Measurements from ENCODE around the gene ABTB2. TPM values are rescaled to one million over a fixed set of nuclear protein-coding genes. Genes with fewer than 3 reads are reported as not detected.

Gene ABTB2
- total RNA-seq, 2 experiments from 2014 or later: 2.4 to 2.5 TPM

GRCh38 chr11:34264303-34265110 is 93.3 kb downstream of the ABTB2 start:
- CTCF ChIA-PET: interaction anchor here (1.2 kb wide), 1 partner anchor 90 kb away, joined by 7 read pairs; no protein-coding TSS in a partner anchor
- H3K27me3 Mint-ChIP-seq: no peaks in the 10 kb centered on the region
- no peak for TF ChIP-seq CTCF (IDR thresholded peaks at IDR 0.05)
- intact Hi-C loops (cut with micrococcal nuclease): no loop called here
- ATAC-seq (no peak), DNase-seq (no peak)
- no peaks in the 10 kb centered on the region for H3K36me3 Mint-ChIP-seq (ENCODE audit: low read depth)
- no peaks in the 10 kb centered on the region for H3K9me3 Mint-ChIP-seq
- POLR2A ChIA-PET: interaction anchor here (0.6 to 1.4 kb wide), 2 partner anchors 13 to 414 kb away, joined by 3 read pairs; no protein-coding TSS in a partner anchor
- no peak overlapping the region for H3K27ac Mint-ChIP-seq
- peaks cover 5% of the 10 kb centered on the region for H3K4me1 Mint-ChIP-seq (ENCODE audit: low read depth)
- H3K4me3 Mint-ChIP-seq: no peak overlapping the region

GRCh38 chr11:34263441-34264091 is 94.2 kb downstream of the ABTB2 start:
- TF ChIP-seq CTCF (IDR thresholded peaks at IDR 0.05): no peak
- CTCF ChIA-PET: interaction anchor here (1.8 kb wide), 1 partner anchor 8 kb away, joined by 4 read pairs; no protein-coding TSS in a partner anchor
- Mint-ChIP-seq H3K27ac (no peak overlapping the region), H3K4me1 (ENCODE audit: low read depth) (peaks cover 5% of the 10 kb centered on the region), H3K36me3 (ENCODE audit: low read depth) (no peaks in the 10 kb centered on the region), H3K27me3 (no peaks in the 10 kb centered on the region), H3K9me3 (no peaks in the 10 kb centered on the region), H3K4me3 (no peak overlapping the region)
- DNase-seq (no peak), ATAC-seq (no peak)
- POLR2A ChIA-PET: interaction anchor here (1.4 kb wide), 1 partner anchor 12 kb away, joined by 3 read pairs; no protein-coding TSS in a partner anchor
- intact Hi-C loops (cut with micrococcal nuclease): no loop called here

- ChIA-PET CTCF (interaction anchor here (1.8 kb wide), 1 partner anchor 9 kb away, joined by 4 read pairs; no protein-coding TSS in a partner anchor), POLR2A (no interaction called here)
- no peaks in the 10 kb centered on the region for H3K36me3 Mint-ChIP-seq (ENCODE audit: low read depth)
- peaks cover 5% of the 10 kb centered on the region for H3K4me1 Mint-ChIP-seq (ENCODE audit: low read depth)
- no peaks in the 10 kb centered on the region for H3K9me3 Mint-ChIP-seq
- no peak for TF ChIP-seq CTCF (IDR thresholded peaks at IDR 0.05)
- no peak overlapping the region for H3K27ac Mint-ChIP-seq
- DNase-seq (no peak), ATAC-seq (no peak)
- intact Hi-C loops (cut with micrococcal nuclease): no loop called here
- no peak overlapping the region for H3K4me3 Mint-ChIP-seq
- no peaks in the 10 kb centered on the region for H3K27me3 Mint-ChIP-seq
These were observed 95.2 kb downstream of the ABTB2 start for GRCh38 chr11:34262531-34263081.

GRCh38 chr11:34261820-34262219 is 96.0 kb downstream of the ABTB2 start:
- ATAC-seq (no peak), DNase-seq (no peak)
- Mint-ChIP-seq H3K9me3 (no peaks in the 10 kb centered on the region), H3K27ac (no peak overlapping the region), H3K4me1 (ENCODE audit: low read depth) (peaks cover 5% of the 10 kb centered on the region), H3K4me3 (no peak overlapping the region), H3K27me3 (no peaks in the 10 kb centered on the region), H3K36me3 (ENCODE audit: low read depth) (no peaks in the 10 kb centered on the region)
- POLR2A ChIA-PET: interaction anchor here (1.1 kb wide), 1 partner anchor 11 kb away, joined by 3 read pairs; no protein-coding TSS in a partner anchor
- CTCF ChIA-PET: interaction anchor here (1.8 kb wide), 1 partner anchor 10 kb away, joined by 4 read pairs; no protein-coding TSS in a partner anchor
- intact Hi-C loops (cut with micrococcal nuclease): no loop called here
- TF ChIP-seq CTCF (IDR thresholded peaks at IDR 0.05): no peak

All from activated CD8-positive, alpha-beta T cell treated with anti-CD3 and anti-CD28 coated beads for 36 hours (primary cell).